GM19372 (cell line): Measurements from ENCODE around the gene NUP54.
A peak's percentile ranks its signal among the peaks of the same experiment; 100 is the strongest.

Source experiments
- ATAC-seq: cut with Tn5 transposase; IDR thresholded peaks from one replicate; pipeline ENCODE4 v1.9.1; 2021; ENCODE audit warnings: mild to moderate bottlenecking, low read depth, moderate library complexity; ENCODE audit not compliant: unreplicated experiment

NUP54 gene

DNA sequence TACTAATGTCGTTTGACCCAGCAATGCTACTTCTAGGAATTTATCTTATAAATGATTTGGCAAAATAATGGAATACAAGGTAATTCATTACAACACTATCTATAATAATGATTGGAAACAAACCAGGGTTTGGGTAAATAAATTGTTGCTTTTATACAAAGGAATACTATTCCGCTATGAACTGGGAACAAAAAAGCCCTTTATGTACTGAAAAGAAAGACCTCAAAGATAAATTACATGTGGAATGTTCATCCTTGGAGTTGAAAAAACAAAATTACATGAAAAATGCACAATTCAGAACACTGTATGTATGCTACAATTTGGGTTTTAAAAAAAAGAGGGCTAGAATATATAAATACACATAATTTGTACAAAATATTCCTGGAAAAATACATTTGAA is 5.2 kb upstream of the NUP54 start:
- no peak for ATAC-seq

DNA sequence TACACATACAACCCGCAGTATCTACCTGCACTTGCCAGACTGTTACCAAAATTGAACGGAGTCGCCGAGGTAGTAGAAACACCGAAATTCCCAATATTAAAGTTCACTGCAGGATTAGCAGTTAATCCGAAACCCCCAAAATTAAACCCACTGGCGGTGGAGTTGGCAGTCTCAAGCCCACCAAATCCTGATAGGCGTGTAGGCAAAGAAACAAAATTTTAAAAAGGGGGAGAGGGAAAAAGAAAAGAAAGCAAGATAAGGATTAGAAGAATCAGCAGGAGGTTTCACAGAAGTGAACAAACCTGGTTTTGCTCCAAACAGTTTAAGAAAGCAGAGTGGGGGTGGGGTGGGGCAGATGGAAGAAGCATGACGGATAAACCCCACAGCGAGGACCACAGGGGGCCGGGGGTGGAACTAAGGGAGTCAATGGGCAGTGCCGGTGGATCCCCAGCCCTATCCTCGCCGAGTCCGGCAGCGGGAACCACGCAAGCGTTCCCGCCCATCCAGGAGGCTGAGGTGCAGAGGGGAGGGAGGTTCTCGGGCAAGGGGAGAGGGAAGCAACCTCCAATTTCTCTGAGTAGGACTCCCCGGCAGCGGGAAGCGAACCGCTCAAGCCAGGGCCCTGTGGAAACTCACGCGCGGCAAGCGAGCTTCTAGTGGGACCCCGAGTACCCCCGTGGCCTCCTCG is 599 bp downstream of the NUP54 start:
- ATAC-seq, result peak; percentile 28

DNA sequence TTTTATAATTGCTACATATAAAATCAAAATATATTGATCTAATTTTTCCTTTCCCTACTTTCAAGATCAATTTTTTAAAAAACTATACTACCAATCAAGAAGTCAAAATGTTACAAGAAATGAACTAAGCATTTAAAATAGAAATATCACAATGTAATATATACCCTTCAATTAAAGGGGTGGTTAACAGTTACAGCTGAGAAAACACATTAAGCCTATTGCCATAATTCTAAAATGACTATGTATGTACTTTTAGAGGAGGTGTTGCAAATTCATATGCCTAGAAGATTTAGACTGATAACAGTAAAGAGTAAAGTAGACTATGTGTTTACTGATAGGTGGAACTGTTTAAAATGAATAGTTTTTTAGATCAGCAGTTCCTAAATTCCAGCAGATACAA is 3.7 kb downstream of the NUP54 start:
- no peak for ATAC-seq

- no peak for ATAC-seq
Measured at GRCh38 chr4:76141241-76141640, 7.0 kb downstream of the NUP54 start.

- no peak for ATAC-seq
Measured at GRCh38 chr4:76127754-76128153, 20.4 kb downstream of the NUP54 start.

DNA sequence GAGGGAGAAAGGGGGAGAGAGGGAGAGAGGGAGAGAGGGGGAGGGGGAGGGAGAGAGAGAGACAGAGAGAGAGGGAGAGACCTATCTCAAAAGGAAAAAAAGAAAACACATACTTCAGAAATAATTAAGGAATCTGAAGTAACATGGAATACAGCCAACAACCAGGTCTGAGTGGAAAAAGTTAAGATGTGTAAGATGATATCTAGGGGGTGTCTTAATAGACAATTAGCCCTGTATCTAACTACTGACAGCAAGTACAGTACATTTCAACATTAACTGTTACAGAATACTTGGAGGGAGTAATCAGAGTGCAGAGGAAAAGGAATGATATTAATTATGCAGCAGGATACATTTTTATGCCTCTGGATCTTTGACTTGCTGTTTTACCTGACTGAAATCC is 22.4 kb downstream of the NUP54 start:
- ATAC-seq, result no peak

DNA sequence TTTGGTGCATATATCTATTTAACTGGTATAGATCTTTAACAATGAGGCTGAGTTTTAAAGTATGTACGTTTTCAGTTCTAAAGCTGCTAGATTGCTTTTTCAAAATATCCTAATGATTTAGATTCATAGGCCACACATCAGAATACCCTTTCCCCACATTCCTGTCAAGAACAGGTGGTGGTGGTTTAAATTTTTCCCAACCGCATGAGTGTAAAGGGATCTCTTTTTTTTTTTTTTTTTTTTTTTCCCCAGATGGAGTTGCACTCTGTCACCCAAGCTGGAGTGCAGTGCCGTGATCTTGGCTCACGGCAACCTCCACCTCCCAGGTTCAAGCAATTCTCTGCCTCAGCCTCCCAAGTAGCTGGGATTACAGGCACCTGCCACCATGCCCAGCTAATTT is 28.0 kb downstream of the NUP54 start:
- ATAC-seq, result no peak

- ATAC-seq, result no peak
Measured at GRCh38 chr4:76117536-76117935, 30.7 kb downstream of the NUP54 start.

DNA sequence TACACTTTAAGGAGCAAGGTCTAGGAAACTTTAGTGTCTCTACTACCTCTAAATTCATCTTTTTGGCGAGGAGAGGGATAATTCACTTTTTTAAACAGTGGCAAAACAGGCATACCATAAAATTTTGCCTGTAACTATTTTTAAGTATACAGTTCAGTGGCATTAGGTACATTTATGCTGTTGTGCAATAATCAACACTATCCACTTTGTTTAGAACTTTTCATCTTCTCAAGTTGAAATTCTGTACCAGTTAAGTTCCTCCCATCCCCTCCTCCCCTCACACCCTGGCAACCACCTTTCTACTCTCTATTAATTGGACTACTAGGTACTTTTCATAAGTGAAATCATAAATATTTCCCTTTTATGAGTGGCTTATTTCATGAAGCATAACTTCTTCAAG is 31.4 kb downstream of the NUP54 start:
- no peak for ATAC-seq

DNA sequence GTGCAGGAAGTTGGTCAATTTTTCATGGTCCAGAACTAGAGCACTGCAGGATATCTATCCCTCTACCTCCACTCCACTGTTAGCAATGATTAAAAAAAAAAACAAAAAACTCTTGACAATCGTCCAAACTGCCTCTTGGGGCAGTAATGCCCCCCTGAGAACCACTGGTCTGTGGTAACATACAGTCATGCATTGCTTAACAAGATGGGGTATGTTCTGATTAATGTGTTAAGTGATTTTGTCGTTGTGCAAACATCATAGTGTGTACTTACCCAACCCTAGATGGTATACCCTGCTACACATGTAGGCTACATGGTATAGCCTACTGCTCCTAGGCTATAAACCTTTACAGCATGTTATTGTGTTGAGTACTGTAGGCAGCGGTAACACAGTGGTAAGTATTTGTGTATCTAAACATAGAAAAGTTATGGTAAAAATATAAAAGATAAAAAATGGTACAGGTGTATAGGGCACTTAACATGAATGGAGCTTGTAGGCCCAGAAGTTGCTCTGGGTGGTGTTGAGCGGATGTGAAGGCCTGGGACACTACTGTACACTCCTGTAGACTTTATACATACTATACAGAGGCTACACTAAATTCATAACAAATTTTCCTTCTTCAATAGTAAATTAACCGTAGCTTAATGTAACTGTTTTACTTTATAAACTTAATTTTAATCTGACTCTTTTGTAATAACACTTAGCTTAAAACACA is 39.6 kb downstream of the NUP54 start:
- ATAC-seq, result no peak

- ATAC-seq, result no peak
Measured at GRCh38 chr4:76106442-76106841, 41.8 kb downstream of the NUP54 start.

- ATAC-seq, result no peak
Measured at GRCh38 chr4:76105652-76106051, 42.5 kb downstream of the NUP54 start.

- ATAC-seq, result no peak
Measured at GRCh38 chr4:76096076-76096475, 52.1 kb downstream of the NUP54 start.

DNA sequence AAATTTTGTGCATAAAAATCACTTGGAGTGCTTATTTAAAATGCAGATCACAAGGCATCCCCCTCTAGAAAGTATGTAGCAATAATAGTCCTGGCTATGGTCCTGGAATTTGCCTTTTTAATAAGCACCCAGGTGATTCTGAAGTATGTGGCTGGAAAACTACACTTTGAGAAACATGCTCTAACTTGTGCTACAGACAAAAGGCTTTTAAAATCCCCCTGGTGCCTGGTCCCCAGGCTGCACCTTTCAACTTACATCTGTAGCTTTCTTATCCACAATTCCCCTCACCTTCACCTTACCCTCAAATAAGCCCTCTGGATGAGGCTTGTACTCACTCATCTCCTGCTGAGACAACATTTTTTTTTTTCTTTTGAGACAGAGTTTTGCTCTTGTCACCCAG is 52.6 kb downstream of the NUP54 start:
- no peak for ATAC-seq

DNA sequence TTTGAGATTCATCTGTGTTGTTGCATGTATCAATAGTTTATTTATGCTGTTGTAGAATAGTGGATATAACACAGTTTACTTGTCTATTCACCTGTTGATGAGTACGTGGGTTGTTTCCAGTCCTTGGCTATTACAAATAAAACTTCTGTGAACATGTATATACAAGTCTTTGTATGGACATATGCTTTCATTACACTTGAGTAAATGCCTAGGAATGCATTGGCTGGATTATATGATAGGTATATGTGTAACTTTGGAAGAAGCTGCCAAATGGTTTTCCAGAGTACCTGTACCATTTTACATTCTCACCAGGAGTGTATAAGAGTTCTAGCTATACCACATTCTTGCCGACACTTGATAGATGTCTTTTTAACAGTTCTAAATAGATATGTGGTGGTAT is 57.1 kb downstream of the NUP54 start:
- no peak for ATAC-seq

DNA sequence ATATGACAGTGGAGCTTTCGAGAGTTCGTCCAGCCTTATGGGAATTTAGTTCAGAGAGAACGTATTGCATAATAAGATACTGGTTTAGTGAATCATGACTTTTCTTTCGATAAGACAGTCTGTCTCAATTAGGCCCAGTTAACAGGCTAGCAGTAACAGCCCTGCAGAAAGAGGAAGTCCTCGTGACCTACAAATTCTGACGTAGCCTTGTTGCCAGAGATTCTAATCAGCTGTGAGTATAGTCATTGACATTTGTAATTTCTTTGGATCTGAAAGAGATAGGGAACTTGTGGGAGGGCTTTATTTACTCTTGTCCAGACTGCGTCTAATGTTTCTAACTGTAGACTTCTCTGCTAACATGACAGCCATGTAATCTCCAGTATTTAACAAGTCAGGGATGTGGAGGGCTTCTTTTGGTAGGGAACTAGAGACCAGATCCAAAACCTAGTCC is 57.9 kb downstream of the NUP54 start:
- peak; percentile 68 for ATAC-seq

- ATAC-seq, result no peak
Measured at GRCh38 chr4:76088719-76089118, 59.5 kb downstream of the NUP54 start.

DNA sequence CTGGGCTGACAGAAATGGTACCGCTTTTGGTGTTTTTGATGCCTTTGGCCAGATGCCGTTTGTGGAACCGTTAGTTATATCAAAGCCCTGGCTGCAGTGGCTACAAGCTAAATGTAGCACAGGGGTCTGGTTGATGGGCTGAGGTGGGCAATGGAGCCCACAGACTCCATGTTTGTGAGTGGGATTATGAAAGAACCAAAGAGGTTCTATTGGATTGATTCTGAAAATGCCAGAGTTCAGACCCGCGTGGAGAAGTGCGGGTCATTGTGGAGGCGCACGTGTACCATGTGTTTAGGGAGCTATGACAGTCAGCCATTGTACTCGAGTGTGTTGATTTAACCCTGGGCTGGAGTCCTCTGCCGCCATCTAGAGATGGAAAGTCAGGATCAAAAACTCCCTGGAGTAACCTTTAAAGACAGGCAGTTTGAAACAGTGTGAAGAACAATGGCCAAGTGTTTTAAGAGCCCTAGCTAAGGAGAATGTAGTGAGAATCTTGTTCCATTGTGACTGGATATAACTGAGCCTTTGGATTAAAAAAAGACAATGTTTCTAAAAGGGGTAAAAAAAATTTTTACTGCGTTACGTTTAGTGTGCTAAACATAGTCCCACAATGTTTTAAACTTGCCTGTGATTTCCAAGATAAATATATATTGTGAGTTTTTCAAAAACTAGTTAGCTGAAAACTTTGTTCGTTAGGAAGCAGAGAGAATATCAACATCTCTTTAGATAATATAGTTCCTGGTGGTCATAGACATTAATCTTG is 61.0 kb downstream of the NUP54 start:
- ATAC-seq, result no peak

- ATAC-seq, result no peak
Measured at GRCh38 chr4:76084542-76084941, 63.7 kb downstream of the NUP54 start.

GRCh38 chr4:76083386-76083988 is 64.7 kb downstream of the NUP54 start:
- no peak for ATAC-seq

- no peak for ATAC-seq
Measured at GRCh38 chr4:76078033-76078613, 70.1 kb downstream of the NUP54 start.
